NCI-H446 treated with DMSO at 0.1 percent for 48 hours (cell line): ENCODE data around the gene PLEKHB2.
"Not testable (repeated sequence)": the region's sequence is repeated elsewhere in the genome, so short reads cannot be mapped to it uniquely, and the experiment has no call there.

ENCODE experiments used
- DNase-seq: peaks from one replicate; lab custom pipeline; 2025; lab: John Stamatoyannopoulos, UW

Gene PLEKHB2, protein sequence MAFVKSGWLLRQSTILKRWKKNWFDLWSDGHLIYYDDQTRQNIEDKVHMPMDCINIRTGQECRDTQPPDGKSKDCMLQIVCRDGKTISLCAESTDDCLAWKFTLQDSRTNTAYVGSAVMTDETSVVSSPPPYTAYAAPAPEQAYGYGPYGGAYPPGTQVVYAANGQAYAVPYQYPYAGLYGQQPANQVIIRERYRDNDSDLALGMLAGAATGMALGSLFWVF

GRCh38 chr2:131105156-131105949 is at the start of gene PLEKHB2:
PLEKHB2 (plus strand) TSS chr2:131105336; CDS start chr2:131120942, 15,606 bp downstream.
- peak; percentile 77 for DNase-seq

GRCh38 chr2:131056204-131056931 is 48.8 kb upstream of the PLEKHB2 start:
- DNase-seq = peak; percentile 50

DNA sequence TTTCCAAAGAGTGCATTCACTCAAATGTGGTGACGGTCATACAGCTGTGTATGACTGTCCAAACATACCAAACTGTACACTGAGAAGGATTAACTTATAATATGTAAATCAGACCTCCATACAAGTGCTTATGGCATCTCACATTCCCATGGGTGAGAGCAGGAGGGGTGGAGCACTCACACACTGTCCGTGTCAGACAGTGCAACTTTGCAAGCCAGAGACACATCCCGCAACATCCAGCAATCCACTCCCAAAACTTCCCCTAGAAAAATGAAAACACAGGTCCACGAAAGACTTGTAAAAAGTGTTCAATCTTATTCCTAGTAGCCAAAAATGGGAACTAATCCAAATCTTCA is 48.2 kb upstream of the PLEKHB2 start:
- no peak for DNase-seq

DNA sequence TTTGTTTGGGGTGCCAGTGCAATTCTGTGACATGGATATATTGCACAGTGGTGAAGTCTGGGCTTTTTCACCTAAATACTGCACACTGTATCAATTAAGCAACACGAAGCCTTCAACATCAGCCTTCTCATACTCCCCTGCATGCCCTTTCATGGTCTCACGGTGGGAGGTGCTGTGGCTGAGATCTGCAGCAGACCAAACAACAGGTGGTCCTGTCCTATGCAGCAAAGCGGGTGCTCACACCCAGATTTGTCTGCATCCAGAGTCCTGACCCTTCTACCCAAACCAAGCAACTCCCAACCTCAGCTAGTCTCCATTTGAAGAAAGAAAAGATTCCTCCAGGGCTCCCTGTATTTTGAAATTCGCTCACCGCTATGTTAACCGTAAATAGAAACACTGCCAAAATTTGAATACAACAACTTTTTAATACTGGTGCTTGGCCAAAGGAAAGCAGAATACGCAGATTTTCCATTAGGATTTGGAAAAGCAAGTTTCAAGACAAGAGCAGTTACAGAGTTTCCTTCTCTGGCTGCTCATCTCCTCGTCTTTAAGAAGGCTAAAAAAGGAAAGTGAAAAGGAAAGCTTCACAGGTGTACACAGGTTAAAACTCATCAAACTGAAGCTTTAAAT is 46.8 kb upstream of the PLEKHB2 start:
- DNase-seq = no peak

GRCh38 chr2:131058920-131059319 is 46.2 kb upstream of the PLEKHB2 start:
- no peak for DNase-seq

DNA sequence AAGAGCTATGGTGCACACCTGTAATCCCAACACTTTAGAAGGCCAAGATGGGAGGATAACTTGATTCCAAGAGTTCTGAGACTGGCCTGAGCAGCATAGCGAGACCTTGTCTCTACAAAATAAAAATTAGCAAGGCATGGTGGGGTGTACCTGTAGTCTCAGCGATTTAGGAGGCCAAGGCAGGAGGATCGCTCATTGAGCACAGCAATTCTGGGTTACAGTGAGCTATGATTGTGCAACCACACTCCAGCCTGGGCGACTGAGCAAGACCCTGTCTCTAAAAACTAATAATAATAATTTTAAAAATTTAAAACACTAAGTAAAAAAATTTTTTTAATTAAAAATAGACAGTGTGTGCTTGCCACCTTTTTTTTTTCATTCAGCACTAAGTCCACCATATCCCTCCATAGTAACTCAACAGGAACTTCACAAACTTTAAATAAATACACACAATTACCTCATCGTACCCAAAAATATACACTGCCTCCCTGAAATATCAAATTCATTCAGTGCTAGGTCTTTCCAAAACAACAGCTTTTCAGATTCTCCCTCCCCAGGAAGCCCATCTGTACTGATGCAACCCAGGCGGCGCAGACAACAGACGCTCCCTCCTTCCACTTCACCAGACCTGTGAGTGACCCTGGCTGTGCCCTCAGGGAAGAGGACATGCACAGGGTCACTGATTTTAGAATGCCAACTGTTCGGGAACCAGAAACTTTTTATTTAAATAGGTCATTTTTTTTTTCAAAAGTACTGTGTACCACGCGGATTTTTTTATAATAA is 41.4 kb upstream of the PLEKHB2 start:
- DNase-seq = no peak

DNA sequence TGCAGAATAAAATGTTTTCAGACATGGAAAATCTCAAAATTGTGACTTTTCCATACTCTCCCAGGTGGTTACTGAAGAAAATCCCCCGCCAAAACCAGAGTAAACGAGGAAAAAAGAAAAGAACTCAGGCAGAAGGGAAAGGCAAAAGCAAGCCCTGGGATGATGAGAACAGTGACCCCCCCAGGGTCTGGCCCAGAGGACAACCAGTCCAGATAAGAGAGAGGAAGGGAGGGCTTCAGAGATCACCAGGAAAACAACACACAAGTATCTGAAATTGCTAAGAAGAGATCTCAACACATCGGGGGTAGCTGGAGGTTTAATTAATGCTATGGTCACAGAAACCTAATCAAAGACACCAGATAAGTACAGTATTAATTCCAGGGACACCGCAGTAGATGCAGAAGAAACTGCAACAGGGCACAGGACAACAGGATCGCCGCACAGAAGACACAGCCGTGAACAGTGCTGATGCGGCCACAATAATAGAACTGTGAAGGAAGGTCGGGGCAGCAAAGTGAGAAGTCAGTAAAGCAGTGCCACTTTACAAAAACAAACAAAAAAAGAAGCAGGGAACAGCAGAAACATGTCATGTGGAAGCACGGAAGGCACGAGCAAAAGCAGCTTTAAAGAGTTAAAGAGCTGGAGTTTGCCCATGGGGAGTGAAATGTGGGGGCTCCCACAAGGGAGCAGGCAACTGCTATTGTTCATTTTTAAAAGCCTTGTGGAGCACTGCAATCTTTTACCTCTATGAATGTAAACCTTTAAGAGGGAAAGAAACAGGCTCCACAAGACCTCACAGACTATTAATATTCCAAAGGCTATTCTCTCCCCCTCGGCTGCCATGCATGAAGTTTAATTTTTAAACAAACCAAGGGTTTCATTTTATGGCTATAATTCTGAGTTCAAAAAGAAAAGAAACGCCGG is 40.3 kb upstream of the PLEKHB2 start:
- no peak for DNase-seq

DNA sequence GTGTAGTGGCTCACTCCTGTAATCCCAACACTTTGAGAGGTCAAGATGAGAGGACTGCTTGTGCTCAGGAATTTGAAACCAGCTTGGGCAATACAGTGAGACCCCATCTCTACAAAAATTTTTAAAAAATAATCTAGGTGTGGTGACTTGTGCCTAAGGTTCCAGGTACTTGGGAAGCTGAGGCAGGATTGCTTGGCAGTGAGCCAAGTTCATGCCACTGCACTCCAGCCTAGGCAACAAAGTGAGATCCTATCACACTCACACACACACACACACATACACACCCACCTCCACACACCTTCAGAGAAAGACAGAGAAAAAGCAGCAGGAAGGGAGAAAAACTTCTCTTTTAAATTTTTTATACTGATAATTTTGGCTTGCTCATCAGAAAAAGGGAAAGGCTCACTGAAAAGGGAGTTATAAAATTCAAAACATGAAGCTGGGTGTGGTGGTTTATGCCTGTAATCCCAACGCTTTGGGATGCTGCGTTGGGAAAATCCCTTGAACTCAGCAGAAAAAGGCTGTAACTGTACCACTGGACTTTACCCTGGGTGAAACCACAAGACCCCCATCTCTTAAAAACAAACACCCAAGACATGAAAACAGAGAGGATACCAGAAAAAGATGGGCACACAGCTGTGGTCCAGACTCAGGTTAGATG is 37.5 kb upstream of the PLEKHB2 start:
- no peak for DNase-seq

DNA sequence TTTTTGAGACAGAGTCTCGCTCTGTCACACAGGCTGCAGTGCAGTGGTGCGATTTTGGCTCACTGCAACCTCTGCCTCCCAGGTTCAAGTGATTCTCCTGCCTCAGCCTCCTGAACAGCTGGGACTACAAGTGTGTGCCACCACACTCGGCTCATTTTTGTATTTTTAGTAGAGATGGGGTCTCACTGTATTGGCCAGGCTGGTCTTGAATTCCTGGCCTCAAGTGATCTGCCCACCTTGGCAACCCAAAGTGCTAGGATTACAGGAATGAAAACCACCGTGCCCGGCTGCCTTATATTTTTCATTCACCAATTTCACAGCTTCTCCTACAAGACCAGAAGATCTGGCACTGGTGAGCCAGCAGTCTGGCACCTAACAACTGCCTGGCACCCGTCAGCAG is 37.0 kb upstream of the PLEKHB2 start:
- DNase-seq = not testable (repeated sequence)

DNA sequence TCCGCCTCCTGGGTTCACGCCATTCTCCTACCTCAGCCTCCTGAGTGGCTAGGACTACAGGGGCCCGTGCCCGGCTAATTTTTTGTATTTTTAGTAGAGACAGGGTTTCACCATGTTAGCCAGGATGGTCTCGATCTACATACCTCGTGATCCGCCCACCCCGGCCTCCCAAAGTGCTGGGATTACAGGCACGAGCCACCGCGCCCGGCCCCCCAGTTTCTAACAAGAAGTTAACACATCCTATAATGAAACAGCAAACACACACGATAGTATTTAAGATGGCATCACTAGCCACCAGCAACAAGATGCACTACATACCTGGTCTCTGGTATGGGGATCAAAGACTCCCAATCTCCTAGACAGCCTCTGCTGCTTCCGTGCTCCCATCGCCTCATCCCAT is 29.6 kb upstream of the PLEKHB2 start:
- DNase-seq = not testable (repeated sequence)

- DNase-seq = no peak
Observed at GRCh38 chr2:131076707-131077106, 28.4 kb upstream of the PLEKHB2 start.

- no peak for DNase-seq
Observed at GRCh38 chr2:131077182-131077846, 27.8 kb upstream of the PLEKHB2 start.

- DNase-seq = no peak
Observed at GRCh38 chr2:131077966-131078365, 27.2 kb upstream of the PLEKHB2 start.

GRCh38 chr2:131079931-131080330 is 25.2 kb upstream of the PLEKHB2 start:
- not testable (repeated sequence) for DNase-seq

- no peak for DNase-seq
Observed at GRCh38 chr2:131081190-131081589, 23.9 kb upstream of the PLEKHB2 start.

GRCh38 chr2:131085646-131086045 is 19.5 kb upstream of the PLEKHB2 start:
- DNase-seq = no peak

GRCh38 chr2:131092458-131093005 is 12.6 kb upstream of the PLEKHB2 start:
- no peak for DNase-seq

DNA sequence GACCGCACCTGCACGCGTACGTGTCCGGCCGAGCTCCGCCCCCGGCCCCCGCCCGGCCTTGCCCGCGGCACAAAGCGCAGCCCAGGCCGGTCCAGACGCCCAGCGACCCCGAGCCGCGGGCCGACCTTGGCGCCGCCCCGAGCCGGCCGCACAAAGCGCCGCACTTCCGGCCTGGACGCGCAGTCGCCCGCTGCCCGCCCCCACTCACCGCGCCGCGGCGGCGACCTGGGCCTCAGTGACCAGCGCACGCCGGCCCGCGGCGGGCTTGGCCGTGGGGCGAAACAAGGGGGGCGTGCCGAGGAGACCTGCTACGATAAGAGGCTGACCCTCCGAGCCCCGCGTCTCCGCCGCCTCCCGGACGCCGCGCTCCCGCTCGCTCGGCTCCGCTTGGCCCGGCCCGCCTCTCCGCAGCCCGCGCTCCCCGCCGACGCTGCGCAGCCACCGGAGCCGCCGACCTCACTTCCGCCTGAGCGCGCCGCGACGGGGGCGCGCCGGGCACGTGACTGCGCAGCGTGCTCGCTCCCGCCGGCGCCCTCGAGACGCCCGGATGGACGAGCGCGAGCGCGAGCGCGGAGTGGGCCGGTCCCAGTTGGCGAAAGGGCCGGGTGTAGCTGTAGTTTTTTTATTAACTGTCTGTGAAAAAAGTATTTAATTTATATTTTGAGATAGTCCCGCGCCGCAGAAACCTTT is 12.0 kb upstream of the PLEKHB2 start, which contains the start of gene FAM168B:
TSS of gene FAM168B (minus strand) at position 455 of the 690 bp plus-strand sequence. CDS start 10,814 bp downstream, outside the sequence.
- DNase-seq = peak; percentile 67
